ENCODE measurements around the gene ACTN4.
A peak's percentile ranks its signal among the peaks of the same experiment; 100 is the strongest.

DNA sequence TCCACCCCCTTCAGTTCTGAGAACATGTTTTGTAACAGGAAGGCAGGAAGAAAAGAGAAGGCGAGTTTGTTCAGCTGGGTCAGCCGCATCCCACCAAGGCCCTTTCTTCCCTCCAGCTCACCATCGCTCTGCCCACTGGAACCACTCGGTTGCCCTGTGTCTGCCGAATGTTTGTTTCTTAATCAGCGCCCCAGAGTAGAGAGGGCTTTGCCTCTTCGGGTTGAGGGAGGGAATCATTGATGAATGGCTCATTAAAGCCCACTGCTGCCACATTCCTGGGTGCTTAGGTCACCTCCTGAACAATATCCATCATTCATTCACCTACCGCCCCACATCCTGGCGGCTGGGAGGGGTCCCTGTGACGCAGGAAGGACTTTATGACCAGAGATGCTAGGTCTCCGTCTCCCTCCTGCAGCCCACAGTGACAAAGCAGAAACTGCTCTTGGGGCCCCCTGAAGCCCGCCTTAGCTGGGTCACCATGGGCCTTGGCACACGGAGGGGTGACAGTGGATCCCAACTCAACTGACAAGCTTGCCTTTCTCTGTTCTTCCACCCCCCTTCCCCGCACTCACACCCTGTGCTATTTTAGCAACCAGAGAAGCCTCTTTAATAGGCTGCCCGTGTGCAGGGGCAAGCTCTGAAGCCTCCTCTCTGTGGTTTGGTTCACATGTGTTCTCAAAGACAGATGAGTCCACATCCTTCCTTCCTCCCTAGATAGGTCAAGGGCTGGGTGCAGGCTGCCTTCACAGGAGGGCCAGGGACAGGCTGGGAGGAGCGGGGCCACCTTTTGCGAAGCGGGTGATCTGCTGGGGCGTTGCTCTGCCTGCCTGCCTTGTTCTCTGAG, 46.2 kb downstream of the ACTN4 start:
- TF ChIP-seq, protein P1, sequence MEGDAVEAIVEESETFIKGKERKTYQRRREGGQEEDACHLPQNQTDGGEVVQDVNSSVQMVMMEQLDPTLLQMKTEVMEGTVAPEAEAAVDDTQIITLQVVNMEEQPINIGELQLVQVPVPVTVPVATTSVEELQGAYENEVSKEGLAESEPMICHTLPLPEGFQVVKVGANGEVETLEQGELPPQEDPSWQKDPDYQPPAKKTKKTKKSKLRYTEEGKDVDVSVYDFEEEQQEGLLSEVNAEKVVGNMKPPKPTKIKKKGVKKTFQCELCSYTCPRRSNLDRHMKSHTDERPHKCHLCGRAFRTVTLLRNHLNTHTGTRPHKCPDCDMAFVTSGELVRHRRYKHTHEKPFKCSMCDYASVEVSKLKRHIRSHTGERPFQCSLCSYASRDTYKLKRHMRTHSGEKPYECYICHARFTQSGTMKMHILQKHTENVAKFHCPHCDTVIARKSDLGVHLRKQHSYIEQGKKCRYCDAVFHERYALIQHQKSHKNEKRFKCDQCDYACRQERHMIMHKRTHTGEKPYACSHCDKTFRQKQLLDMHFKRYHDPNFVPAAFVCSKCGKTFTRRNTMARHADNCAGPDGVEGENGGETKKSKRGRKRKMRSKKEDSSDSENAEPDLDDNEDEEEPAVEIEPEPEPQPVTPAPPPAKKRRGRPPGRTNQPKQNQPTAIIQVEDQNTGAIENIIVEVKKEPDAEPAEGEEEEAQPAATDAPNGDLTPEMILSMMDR (IDR thresholded peaks at IDR 0.05), result no peak
- TF ChIP-seq POLR2A (IDR thresholded peaks at IDR 0.05), result peak in 1 of 2 donors; percentile 14
